Mesendoderm (in vitro differentiated cells): ENCODE data around the gene COL11A2. TPM values are rescaled to one million over a fixed set of nuclear protein-coding genes. Genes with fewer than 3 reads are reported as not detected.
A peak's percentile ranks its signal among the peaks of the same experiment; 100 is the strongest.

Experiments used
- DNase-seq: peaks from one replicate; pipeline ENCODE4 v3.0.0; 2013
- H2AK5ac ChIP-seq: 2 replicates; pipeline ENCODE4 v1.6.1; 2013; ENCODE audit warnings: low read length, inconsistent platforms
- H2BK120ac ChIP-seq: 2 replicates; pipeline ENCODE4 v1.6.1; 2013; ENCODE audit warnings: low read depth, mild to moderate bottlenecking, low read length, moderate library complexity, mixed read lengths
- H2BK15ac ChIP-seq: replicated peaks from 2 replicates; pipeline ENCODE4 v1.6.1; 2013; ENCODE audit warnings: low read depth, mild to moderate bottlenecking, moderate library complexity
- H2BK5ac ChIP-seq: 2 replicates; pipeline ENCODE4 v1.6.1; 2013; ENCODE audit warnings: low read length, inconsistent platforms
- H3K18ac ChIP-seq: 2 replicates; pipeline ENCODE4 v1.6.1; 2013; ENCODE audit warnings: mild to moderate bottlenecking, low read length, mixed read lengths
- H3K23ac ChIP-seq: one replicate; pipeline ENCODE4 v1.6.1; 2013; ENCODE audit warnings: low read length
- H3K27ac ChIP-seq: 2 replicates; pipeline ENCODE4 v1.5.1; 2013; ENCODE audit warnings: low read depth, mild to moderate bottlenecking, inconsistent platforms, low read length, moderate library complexity
- H3K27me3 ChIP-seq: 2 replicates; pipeline ENCODE4 v1.6.1; 2013; ENCODE audit warnings: low read length, control low read depth, mild to moderate bottlenecking, inconsistent platforms; ENCODE audit not compliant: insufficient read depth, poor library complexity
- H3K36me3 ChIP-seq: 2 replicates; pipeline ENCODE4 v1.6.1; 2013; ENCODE audit warnings: low read length, inconsistent platforms; ENCODE audit not compliant: control insufficient read depth, insufficient read depth
- H3K4ac ChIP-seq: one replicate; pipeline ENCODE4 v1.6.1; 2013; ENCODE audit warnings: low read depth, mild to moderate bottlenecking, low read length, moderate library complexity
- H3K4me1 ChIP-seq: 2 replicates; pipeline ENCODE4 v1.6.1; 2013; ENCODE audit warnings: low read depth, low read length, inconsistent platforms; ENCODE audit not compliant: control insufficient read depth
- H3K4me2 ChIP-seq: 2 replicates; pipeline ENCODE4 v1.6.1; 2013; ENCODE audit warnings: low read length
- H3K4me3 ChIP-seq: 2 replicates; pipeline ENCODE4 v1.5.1; 2013; ENCODE audit warnings: mild to moderate bottlenecking, low read length
- H3K56ac ChIP-seq: one replicate; pipeline ENCODE4 v1.6.1; 2013; ENCODE audit warnings: low read length
- H3K79me1 ChIP-seq: 2 replicates; pipeline ENCODE4 v1.6.1; 2013; ENCODE audit warnings: low read length, inconsistent platforms
- H3K79me2 ChIP-seq: 2 replicates; pipeline ENCODE4 v1.6.1; 2013; ENCODE audit warnings: mild to moderate bottlenecking, low read length; ENCODE audit not compliant: control insufficient read depth, insufficient read depth
- H3K9ac ChIP-seq: 2 replicates; pipeline ENCODE4 v1.6.1; 2013; ENCODE audit warnings: low read length, inconsistent platforms
- H4K5ac ChIP-seq: one replicate; pipeline ENCODE4 v1.6.1; 2013; ENCODE audit warnings: low read length
- H4K8ac ChIP-seq: one replicate; pipeline ENCODE4 v1.6.1; 2013; ENCODE audit warnings: low read depth, mild to moderate bottlenecking, control low read depth, low read length, moderate library complexity
- WGBS: extraction: QIAGEN DNeasy Blood & Tissue Kit; methylation state at CpG from one replicate; pipeline ENCODE4 v1.1.7; 2013; ENCODE audit warnings: low lambda C conversion rate, missing lambda C conversion rate; ENCODE audit not compliant: insufficient coverage; ENCODE audit errors: extremely low coverage; 5-methylcytosine and 5-hydroxymethylcytosine counted together
- small RNA-seq: library from polyadenylated mRNA; stranded (forward); fragments of <200 nt; extraction: miRNeasy Mini kit (QIAGEN cat#:217004); gene quantifications from one replicate; pipeline ENCODE3, GENCODE V24; 2013; ENCODE audit not compliant: insufficient read depth

The COL11A2 gene

GRCh38 chr6:33116841-33117711, 75.2 kb downstream of the COL11A2 start:
- Histone ChIP-seq H4K8ac (no peak overlapping the region), H3K4me1 (no peaks in the 10 kb centered on the region), H2BK5ac (peak overlapping the region; percentile 14), H3K27ac (no peak overlapping the region), H3K18ac (peak overlapping the region; percentile 13), H3K27me3 (no peaks in the 10 kb centered on the region), H3K79me2 (peaks cover 23% of the 10 kb centered on the region), H3K79me1 (no peaks in the 10 kb centered on the region), H3K9ac (peak overlapping the region; percentile 77), H3K4me3 (peak overlapping the region; percentile 55), H2BK15ac (no peak overlapping the region), H2BK120ac (no peak overlapping the region), H3K4ac (no peak overlapping the region), H2AK5ac (no peak overlapping the region), H3K56ac (peak overlapping the region; percentile 86), H3K36me3 (no peaks in the 10 kb centered on the region), H4K5ac (no peak overlapping the region), H3K23ac (no peak overlapping the region), H3K4me2 (peak overlapping the region; percentile 87)
- no CpG with 5 or more reads among the region's 32 CpGs for WGBS
- peak; percentile 72 for DNase-seq

GRCh38 chr6:33116417-33116816, 75.8 kb downstream of the COL11A2 start:
- H3K4me3 ChIP-seq, result peak overlapping the region; percentile 55
- DNase-seq, result peak; percentile 76
- no peaks in the 10 kb centered on the region for H3K27me3 ChIP-seq

GRCh38 chr6:33114406-33114805, 77.9 kb downstream of the COL11A2 start:
- no peak overlapping the region for H2BK15ac ChIP-seq
- H4K5ac ChIP-seq, result no peak overlapping the region
- no peaks in the 10 kb centered on the region for H3K4me1 ChIP-seq
- no peaks in the 10 kb centered on the region for H3K79me1 ChIP-seq
- no peak overlapping the region for H3K56ac ChIP-seq
- no peak overlapping the region for H4K8ac ChIP-seq
- no peak overlapping the region for H3K27ac ChIP-seq
- no peak overlapping the region for H2BK5ac ChIP-seq
- H3K36me3 ChIP-seq, result no peaks in the 10 kb centered on the region
- no peak overlapping the region for H3K9ac ChIP-seq
- no peak overlapping the region for H3K4me2 ChIP-seq
- no peak overlapping the region for H2AK5ac ChIP-seq
- peaks cover 1% of the 10 kb centered on the region for H3K79me2 ChIP-seq
- H3K27me3 ChIP-seq, result no peaks in the 10 kb centered on the region
- no peak overlapping the region for H3K4me3 ChIP-seq
- H3K23ac ChIP-seq, result no peak overlapping the region
- no peak overlapping the region for H3K4ac ChIP-seq
- no peak overlapping the region for H3K18ac ChIP-seq
- no peak for DNase-seq
- H2BK120ac ChIP-seq, result no peak overlapping the region

More at GRCh38 chr6:33116417-33116816, 75.8 kb downstream of the COL11A2 start:
- Histone ChIP-seq H3K4me1 (no peaks in the 10 kb centered on the region), H2BK5ac (peak overlapping the region; percentile 14), H2BK15ac (no peak overlapping the region), H4K5ac (no peak overlapping the region), H3K79me2 (peaks cover 19% of the 10 kb centered on the region), H2AK5ac (no peak overlapping the region), H2BK120ac (no peak overlapping the region), H3K56ac (peak overlapping the region; percentile 86), H3K36me3 (no peaks in the 10 kb centered on the region), H3K4me2 (peak overlapping the region; percentile 87), H3K18ac (no peak overlapping the region), H3K9ac (peak overlapping the region; percentile 77), H3K27ac (no peak overlapping the region), H4K8ac (no peak overlapping the region), H3K4ac (no peak overlapping the region), H3K79me1 (no peaks in the 10 kb centered on the region), H3K23ac (no peak overlapping the region)
- WGBS, result no CpG with 5 or more reads among the region's 6 CpGs

- no peak overlapping the region for H2AK5ac ChIP-seq
- H3K4me3 ChIP-seq, result no peak overlapping the region
- H4K5ac ChIP-seq, result no peak overlapping the region
- H3K4ac ChIP-seq, result no peak overlapping the region
- H3K4me2 ChIP-seq, result no peak overlapping the region
- WGBS, result no CpG with 5 or more reads among the region's 7 CpGs
- no peak overlapping the region for H3K18ac ChIP-seq
- no peak overlapping the region for H2BK5ac ChIP-seq
- no peaks in the 10 kb centered on the region for H3K36me3 ChIP-seq
- H3K9ac ChIP-seq, result no peak overlapping the region
- H3K79me1 ChIP-seq, result no peaks in the 10 kb centered on the region
- H4K8ac ChIP-seq, result no peak overlapping the region
- no peak overlapping the region for H3K56ac ChIP-seq
- H3K27me3 ChIP-seq, result no peaks in the 10 kb centered on the region
- DNase-seq, result no peak
- H3K79me2 ChIP-seq, result no peaks in the 10 kb centered on the region
- no peak overlapping the region for H2BK120ac ChIP-seq
- H3K27ac ChIP-seq, result no peak overlapping the region
- H3K4me1 ChIP-seq, result no peaks in the 10 kb centered on the region
- H2BK15ac ChIP-seq, result no peak overlapping the region
- no peak overlapping the region for H3K23ac ChIP-seq
These were observed 78.5 kb downstream of the COL11A2 start for GRCh38 chr6:33113755-33114154.

Small RNA genes within 50 kb of the gene (small RNA-seq; reads per million reads assigned to genes)
- gene MIR219A1, result 10.7 reads per million, percentile 86 among the genes with 10 or more reads in this experiment
- gene RNY4P10, result not detected
